Glomerular visceral epithelial cell (primary cell): ENCODE measurements around the gene SH2D5.

Experiments used
- DNase-seq: peaks from one replicate; pipeline ENCODE4 v3.0.0-alpha.2; 2016; ENCODE audit errors: extremely low spot score

SH2D5 gene

DNA sequence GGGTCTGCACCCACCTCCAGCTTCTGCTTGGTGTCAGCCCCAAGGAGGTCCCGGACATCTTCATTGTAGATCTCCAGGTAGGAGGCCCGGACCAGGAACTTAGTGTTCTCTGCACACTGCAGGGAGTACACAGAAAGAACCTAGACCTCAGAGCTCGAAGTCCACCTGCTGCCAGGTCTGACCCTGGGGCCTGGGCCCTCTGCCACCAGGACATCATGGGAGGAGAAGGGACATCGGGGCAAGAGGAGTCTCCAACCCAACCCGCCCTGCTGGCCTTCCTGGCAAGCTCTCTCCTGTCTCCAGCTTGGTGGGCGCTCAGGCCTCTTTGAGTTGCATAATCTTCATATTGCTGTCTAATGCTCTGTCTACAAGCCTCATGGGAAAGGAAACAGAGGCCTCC, 19.1 kb downstream of the SH2D5 start:
- DNase-seq: no peak

- DNase-seq: no peak
Observed at GRCh38 chr1:20712215-20712577, 20.3 kb downstream of the SH2D5 start.

DNA sequence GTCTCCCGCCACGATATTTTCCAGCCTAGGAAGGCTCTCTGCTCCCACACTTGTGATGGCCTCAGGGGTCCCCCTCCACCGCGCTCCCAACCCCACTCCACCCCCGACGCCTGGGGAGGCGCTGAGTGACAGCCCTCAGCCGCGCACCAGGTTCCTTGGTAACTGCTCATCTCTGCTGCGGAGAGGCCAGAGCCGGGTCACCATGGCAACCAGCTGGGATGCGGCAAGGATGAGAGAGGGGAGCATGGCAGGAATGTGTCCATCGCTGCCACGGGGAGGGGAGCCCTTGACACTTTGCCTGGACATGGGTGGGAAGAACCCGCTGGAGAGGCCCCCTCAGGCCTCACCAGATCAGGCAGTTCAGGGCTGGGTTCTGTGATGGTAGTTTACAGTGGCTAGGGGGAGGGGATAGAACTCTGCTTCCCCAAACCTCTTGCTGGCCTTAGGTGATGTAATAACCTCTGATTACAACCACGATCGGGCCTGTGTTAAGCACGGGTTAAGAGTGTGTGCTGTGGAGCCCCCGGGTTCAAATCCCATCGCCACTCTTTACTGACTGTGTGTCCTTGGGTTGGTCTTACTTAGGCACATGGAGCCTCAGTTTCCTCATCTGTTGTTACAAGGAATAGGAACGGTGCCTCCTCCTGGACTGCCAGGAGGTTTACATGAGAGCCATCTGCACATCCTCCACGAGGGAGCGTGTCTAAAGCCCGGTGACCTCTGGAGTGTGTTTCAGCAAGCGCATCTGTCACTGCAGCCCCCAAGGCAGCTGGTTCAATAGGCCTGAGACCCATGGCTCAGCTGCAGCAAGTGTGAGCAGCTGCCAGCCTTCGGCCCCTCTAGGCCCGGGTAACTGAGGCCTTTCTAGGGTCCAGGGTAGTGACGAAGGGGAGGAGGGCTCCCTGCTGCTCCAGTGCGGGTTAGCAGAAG, 21.0 kb downstream of the SH2D5 start:
- no peak for DNase-seq

DNA sequence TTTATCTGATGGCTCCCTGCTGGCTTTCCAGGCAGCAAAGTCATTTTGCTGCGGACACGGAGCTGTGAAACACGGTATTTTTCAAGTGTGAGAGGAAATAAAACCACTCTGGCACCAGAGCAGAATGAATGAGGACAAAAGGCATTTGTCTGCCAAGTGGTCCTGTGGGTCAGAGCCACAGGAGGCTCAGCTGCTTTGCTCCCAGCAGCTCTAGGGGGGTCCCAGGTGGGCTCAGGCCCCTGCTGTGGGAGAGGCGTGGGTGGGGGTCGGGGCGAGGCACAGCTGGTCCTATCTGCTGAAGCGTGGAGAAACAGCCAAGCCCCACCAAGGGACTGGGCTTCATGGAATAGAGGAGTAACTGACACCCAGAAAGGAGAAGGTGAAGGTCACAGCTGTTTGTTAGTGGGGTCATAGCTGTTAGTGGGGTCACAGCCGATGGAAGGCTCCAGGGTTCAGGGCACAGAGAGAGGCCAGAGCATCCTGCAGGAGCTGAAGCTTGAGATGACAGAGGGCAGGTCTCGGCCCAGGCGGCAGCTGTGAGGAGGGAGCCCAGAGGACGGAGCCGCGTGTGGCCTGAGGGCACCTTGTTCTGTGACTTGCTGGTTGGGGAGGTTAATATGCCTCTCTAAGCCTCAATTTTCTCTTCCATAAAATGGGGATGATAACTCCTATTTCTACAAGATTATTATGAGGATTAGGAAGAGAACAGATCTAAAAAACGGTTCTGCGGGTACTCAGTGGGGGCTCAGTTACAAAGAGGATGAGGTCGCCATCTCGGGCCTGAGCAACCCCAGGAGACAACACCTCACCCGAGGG, 21.8 kb downstream of the SH2D5 start:
- DNase-seq: no peak

GRCh38 chr1:20709868-20710267, 22.6 kb downstream of the SH2D5 start:
- no peak for DNase-seq

GRCh38 chr1:20708891-20709290, 23.6 kb downstream of the SH2D5 start:
- DNase-seq: no peak

DNA sequence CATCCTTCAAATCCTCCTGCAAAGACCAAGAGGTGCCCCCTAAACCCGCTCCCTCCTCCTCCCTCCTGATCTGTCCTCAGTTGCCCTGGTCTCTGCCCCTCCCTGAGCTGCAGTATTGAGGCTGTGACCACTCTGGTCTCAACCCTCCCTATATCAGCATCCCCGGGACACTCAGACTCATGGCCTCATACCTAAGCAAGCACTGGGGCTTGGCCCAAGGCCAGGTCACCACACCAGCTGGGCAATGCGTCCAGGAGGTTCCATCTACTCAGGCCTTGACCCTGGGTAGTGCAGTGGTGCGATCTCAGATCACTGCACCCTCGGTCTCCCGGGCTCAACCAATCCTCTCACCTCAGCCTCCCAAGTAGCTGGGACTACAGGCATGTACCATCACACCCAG, 24.4 kb downstream of the SH2D5 start:
- no peak for DNase-seq

DNA sequence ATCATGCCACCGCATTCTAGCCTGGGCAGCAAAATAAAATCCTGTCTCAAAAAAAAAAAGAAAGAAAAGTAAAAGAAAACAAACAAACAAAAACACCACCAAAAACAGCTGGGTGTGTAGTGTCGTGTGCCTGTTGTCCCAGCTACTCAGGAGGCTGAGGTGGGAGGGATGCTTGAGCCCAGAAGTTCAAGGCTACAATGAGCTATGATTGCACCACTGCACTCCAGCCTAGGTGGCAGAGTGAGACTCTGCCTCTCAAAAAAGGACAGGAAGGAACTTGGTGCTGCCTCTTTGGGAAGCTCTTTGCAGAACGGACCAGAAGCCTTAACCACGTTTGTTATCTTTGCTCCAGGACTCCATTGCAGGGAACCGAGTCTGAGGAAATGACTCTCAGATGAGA, 25.7 kb downstream of the SH2D5 start:
- DNase-seq: no peak

DNA sequence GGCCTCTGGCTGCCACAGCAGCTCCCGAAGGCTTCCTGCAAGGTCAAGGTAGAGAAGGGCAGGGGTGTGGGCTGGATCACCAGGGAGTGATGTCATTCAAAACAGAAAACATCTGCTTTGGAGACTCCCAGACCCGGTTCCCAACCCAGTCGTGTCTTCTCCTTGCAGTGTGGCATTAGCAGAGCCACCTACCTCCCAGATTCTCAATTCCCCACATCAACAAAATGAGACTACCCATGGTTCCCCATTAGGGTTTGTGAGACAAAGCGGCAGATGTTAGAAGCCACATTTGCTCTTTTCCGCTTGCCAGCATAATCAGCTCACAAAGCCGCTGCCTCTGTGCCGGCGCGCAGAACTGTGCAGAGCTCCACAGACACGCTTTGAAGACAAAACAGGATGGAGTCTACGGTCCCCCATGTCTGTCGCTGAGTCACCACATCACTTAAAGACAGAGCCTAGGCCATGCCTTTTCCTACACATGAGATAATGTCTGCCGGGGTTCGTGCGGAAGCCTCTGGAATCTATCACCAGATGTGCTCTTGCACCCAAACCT, 27.2 kb downstream of the SH2D5 start:
- no peak for DNase-seq

GRCh38 chr1:20704390-20705202, 27.9 kb downstream of the SH2D5 start:
- DNase-seq: no peak

- DNase-seq: no peak
Observed at GRCh38 chr1:20703124-20703756, 29.3 kb downstream of the SH2D5 start.

DNA sequence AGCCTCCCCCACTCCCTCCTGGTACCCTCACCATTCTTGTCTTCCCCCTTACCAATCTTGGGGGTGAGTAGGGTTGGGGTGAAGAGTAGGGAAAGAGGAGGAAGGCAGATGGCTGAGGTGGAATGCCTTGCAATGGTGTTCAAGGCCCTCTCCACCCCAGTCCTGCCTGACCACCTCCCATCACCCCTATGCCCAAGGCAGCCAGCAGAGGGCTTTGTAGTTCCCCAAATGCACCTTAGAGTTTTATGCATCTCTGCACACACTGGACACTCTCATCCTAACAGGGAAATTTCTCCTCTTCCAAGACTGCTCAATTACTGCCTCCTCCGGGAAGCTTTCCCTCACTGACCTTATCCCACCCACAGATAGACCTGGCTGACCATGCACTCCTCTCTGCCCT, 30.1 kb downstream of the SH2D5 start:
- DNase-seq: peak; percentile 21

- DNase-seq: no peak
Observed at GRCh38 chr1:20701847-20702246, 30.7 kb downstream of the SH2D5 start.

DNA sequence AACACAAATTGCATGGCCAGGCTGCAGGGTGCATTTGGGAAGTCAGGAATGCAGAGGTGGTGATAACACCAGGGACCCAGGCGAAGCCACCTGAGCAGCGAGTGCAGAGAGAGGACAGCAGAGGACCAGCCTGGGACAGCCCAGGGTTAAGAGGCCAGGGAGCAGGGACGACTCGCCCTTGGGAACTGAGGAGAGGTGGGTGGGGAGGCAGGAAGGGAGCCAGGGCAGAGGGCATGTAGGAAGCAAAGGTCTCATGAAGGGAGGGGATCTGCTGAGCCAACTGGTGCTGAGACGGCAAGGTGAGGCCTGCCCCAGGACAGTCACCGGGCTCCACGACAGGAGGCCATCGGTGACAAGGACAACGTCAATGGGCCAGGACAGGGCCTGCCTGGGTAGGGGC, 31.1 kb downstream of the SH2D5 start:
- DNase-seq: no peak

DNA sequence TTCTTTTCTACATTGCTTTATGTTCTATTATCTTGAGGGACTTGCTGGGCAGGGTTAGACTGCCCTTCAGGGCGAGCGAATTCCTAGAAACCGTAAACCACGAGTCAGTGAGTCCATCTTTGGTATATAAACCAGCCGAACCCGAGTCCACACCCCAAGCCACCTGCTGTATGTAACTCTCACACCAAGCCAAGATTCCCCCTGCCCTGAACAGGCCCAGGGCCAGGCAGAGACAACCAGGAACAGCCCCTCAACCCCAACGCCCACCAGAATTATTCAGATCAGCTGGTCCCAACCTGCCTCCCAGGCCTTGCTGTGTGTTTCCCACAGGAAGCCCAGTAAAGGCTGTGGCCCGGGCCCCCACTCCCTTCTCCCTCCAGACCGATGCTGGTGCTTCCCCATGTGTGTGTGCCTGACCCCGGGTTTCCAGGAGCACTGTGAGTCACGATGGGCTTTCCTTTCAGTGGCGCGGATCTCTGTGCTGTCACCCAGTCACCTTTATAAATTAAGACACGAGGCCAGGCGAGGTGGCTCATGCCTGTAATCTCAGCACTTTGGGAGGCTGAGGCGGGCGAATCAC, 31.8 kb downstream of the SH2D5 start:
- no peak for DNase-seq

DNA sequence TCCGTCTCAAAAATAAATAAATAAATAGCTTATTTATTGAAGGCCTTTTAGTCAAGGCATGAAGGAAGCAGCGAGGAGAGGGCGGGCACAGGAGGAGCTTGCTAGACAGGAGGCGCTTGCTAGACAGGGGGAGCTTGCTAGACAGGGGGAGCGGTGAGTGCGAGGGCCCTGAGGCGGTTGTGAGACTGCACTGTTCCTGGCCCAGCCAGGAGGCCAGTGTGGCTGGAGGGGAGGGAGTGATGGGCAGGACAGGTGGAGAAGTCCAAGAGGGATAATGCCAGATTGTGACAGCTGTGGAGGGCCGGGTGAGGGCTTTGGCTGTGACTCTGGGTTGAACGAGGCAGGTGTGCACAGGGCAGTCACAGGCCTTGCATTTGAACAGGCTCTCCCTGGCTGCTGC, 32.9 kb downstream of the SH2D5 start:
- DNase-seq: no peak

- peak; percentile 23 for DNase-seq
Observed at GRCh38 chr1:20698195-20698910, 34.1 kb downstream of the SH2D5 start.

DNA sequence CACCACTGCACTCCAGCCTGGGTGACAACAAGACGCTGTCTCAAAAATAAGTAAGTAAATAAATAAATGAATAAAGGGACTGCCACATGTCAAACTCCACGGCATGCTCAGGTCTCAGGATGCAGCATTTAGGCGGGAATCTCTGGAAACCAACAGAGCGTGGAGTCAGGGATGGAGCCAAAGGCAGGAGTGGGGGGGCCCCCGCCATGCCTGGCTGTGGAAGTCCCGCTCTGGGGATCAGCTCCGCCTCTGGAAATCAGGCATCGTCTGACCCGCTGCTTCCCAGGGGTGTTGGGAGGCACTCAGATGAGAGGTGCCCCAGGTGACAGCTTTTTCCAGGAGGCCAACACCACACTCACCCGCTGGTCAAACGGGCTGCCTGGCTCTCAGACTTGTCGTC, 34.9 kb downstream of the SH2D5 start:
- DNase-seq: no peak

GRCh38 chr1:20696397-20697333, 35.8 kb downstream of the SH2D5 start:
- peak; percentile 94 for DNase-seq
